Erythroblast (primary cell): ENCODE measurements around the gene RAB28.

ENCODE experiments used
- GATA1 ChIP-seq: IDR thresholded peaks from 2 replicates; pipeline ENCODE4 v1.6.1; 2011; ENCODE audit warnings: low read depth, mild to moderate bottlenecking, control low read depth, low read length, moderate library complexity
- POLR2A ChIP-seq: IDR thresholded peaks from 2 replicates; pipeline ENCODE4 v1.6.1; 2011; ENCODE audit warnings: mild to moderate bottlenecking, low read length

GRCh38 chr4:13476152-13476551 is 8.0 kb downstream of the RAB28 start:
- TF ChIP-seq POLR2A (no peak), GATA1 (no peak)
